MM.1S (cell line): ENCODE measurements around the gene NBEAL2.

Experiments
- DNase-seq: peaks from one replicate; pipeline ENCODE4 v3.0.0-alpha.2; 2015
- H2AFZ ChIP-seq: fragments of 300-600 bp; sonication (generic); 2 replicates; pipeline ENCODE4 v1.6.0; 2016; ENCODE audit warnings: antibody characterized with exemption, low read length
- H3F3A ChIP-seq: fragments of 300-600 bp; sonication (generic); 2 replicates; pipeline ENCODE4 v1.6.1; 2016; ENCODE audit warnings: mild to moderate bottlenecking, antibody characterized with exemption, low read length, moderate library complexity, mixed read lengths; ENCODE audit not compliant: insufficient read depth
- H3K27ac ChIP-seq: fragments of 300-600 bp; sonication (generic); 2 replicates; pipeline ENCODE4 v1.5.1; 2016; ENCODE audit warnings: mild to moderate bottlenecking, low read length
- H3K27me3 ChIP-seq: fragments of 300-600 bp; sonication (generic); replicated peaks from 2 replicates; pipeline ENCODE4 v1.6.0; 2016; ENCODE audit warnings: low read length; ENCODE audit not compliant: insufficient read depth
- H3K36me3 ChIP-seq: fragments of 300-600 bp; sonication (generic); replicated peaks from 2 replicates; pipeline ENCODE4 v1.6.1; 2016; ENCODE audit warnings: mild to moderate bottlenecking, low read length, mixed read lengths; ENCODE audit not compliant: insufficient read depth
- H3K4me1 ChIP-seq: fragments of 300-600 bp; sonication (generic); 2 replicates; pipeline ENCODE4 v1.6.1; 2016; ENCODE audit warnings: low read length, mixed read lengths
- H3K4me2 ChIP-seq: fragments of 300-600 bp; sonication (generic); 2 replicates; pipeline ENCODE4 v1.6.0; 2016; ENCODE audit warnings: low read depth, low read length
- H3K4me3 ChIP-seq: fragments of 300-600 bp; sonication (generic); 2 replicates; pipeline ENCODE4 v1.5.1; 2016; ENCODE audit warnings: low read length, mixed read lengths
- H3K79me2 ChIP-seq: fragments of 300-600 bp; sonication (generic); 2 replicates; pipeline ENCODE4 v1.6.1; 2016; ENCODE audit warnings: mixed run types, low read length, mixed read lengths
- H3K9ac ChIP-seq: fragments of 300-600 bp; sonication (generic); 2 replicates; pipeline ENCODE4 v1.6.1; 2016; ENCODE audit warnings: low read length, mixed read lengths
- H3K9me2 ChIP-seq: fragments of 300-600 bp; sonication (generic); replicated peaks from 2 replicates; pipeline ENCODE4 v1.6.1; 2016; ENCODE audit warnings: mild to moderate bottlenecking, low read length, mixed read lengths; ENCODE audit not compliant: insufficient read depth
- H3K9me3 ChIP-seq: fragments of 300-600 bp; sonication (generic); replicated peaks from 2 replicates; pipeline ENCODE4 v1.6.1; 2016; ENCODE audit warnings: mild to moderate bottlenecking, low read length, mixed read lengths; ENCODE audit not compliant: insufficient read depth
- H4K20me1 ChIP-seq: fragments of 300-600 bp; sonication (generic); 2 replicates; pipeline ENCODE4 v1.6.1; 2016; ENCODE audit warnings: mild to moderate bottlenecking, low read length, moderate library complexity, mixed read lengths; ENCODE audit not compliant: insufficient read depth
- CTCF ChIP-seq: fragments of 300-600 bp; sonication (generic); IDR thresholded peaks from 2 replicates; pipeline ENCODE4 v1.5.1; 2016; ENCODE audit warnings: antibody characterized with exemption, low read length, mixed read lengths
- EZH2 ChIP-seq: fragments of 300-600 bp; sonication (generic); optimal IDR thresholded peaks from 2 replicates; pipeline ENCODE3; 2017; ENCODE audit warnings: low read depth, mild to moderate bottlenecking, antibody characterized with exemption, low read length, mixed read lengths
- EZH2phosphoT487 ChIP-seq: fragments of 300-600 bp; sonication (generic); IDR thresholded peaks from 2 replicates; pipeline ENCODE4 v1.6.1; 2018; ENCODE audit warnings: antibody characterized with exemption, low read length

The NBEAL2 gene

DNA sequence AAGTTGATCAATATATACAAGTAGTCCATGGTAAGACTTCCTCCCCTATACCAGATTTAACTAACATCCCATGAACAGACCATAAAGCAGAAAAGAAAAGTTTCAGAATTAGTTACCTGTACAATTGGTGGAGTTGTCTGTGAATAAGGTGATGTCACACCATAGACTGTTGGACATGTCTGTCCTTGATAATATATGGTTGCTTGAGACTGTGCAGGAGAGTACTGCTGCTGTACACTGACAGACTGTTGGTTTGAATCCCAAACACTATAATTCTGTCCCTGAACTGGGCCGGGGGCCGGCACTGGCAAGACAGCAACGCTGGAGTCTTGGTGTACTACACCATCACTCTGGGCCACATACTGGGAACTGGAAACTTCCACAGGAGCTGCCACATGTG is 77.2 kb downstream of the NBEAL2 start:
- DNase-seq, result no peak
- Histone ChIP-seq H3K27ac (no peak overlapping the region), H2AFZ (no peak overlapping the region), H4K20me1 (no peaks in the 10 kb centered on the region), H3K79me2 (peaks cover 13% of the 10 kb centered on the region), H3K27me3 (no peaks in the 10 kb centered on the region), H3F3A (peaks cover 4% of the 10 kb centered on the region), H3K36me3 (no peaks in the 10 kb centered on the region), H3K4me3 (no peak overlapping the region), H3K9me2 (no peaks in the 10 kb centered on the region), H3K9ac (no peak overlapping the region), H3K4me1 (peaks cover 13% of the 10 kb centered on the region), H3K4me2 (no peak overlapping the region), H3K9me3 (no peaks in the 10 kb centered on the region)
- TF ChIP-seq CTCF (no peak), EZH2phosphoT487 (no peak), EZH2 (no peak)

- DNase-seq, result no peak
- no peak for TF ChIP-seq EZH2phosphoT487
- H3K4me1 ChIP-seq, result peaks cover 13% of the 10 kb centered on the region
- H3K4me3 ChIP-seq, result no peak overlapping the region
- H4K20me1 ChIP-seq, result no peaks in the 10 kb centered on the region
- H3K4me2 ChIP-seq, result no peak overlapping the region
- no peak overlapping the region for H2AFZ ChIP-seq
- H3K36me3 ChIP-seq, result no peaks in the 10 kb centered on the region
- no peaks in the 10 kb centered on the region for H3K9me2 ChIP-seq
- H3K79me2 ChIP-seq, result peaks cover 12% of the 10 kb centered on the region
- peaks cover 4% of the 10 kb centered on the region for H3F3A ChIP-seq
- H3K27me3 ChIP-seq, result no peaks in the 10 kb centered on the region
- H3K9me3 ChIP-seq, result no peaks in the 10 kb centered on the region
- H3K27ac ChIP-seq, result no peak overlapping the region
- H3K9ac ChIP-seq, result no peak overlapping the region
These were observed 77.8 kb downstream of the NBEAL2 start for GRCh38 chr3:47057212-47057671.
